A673 (cell line): Measurements from ENCODE around the gene TMEM158. TPM values are rescaled to one million over a fixed set of nuclear protein-coding genes. Genes with fewer than 3 reads are reported as not detected.

Experiments used
- BruUV-seq: library from RNA; stranded (reverse); fragments of 400-500 nt; replicated peaks from 2 replicates; lab custom pipeline; 2021; lab: Mats Ljungman, UMichigan
- CTCF ChIA-PET: fragments of 300-600 bp; sonication (Branson Sonifier 250); formaldehyde crosslinking; loops from one replicate; lab custom pipeline; 2022; ENCODE audit warnings: antibody characterized with exemption; lab: Charles Lee
- POLR2A ChIA-PET: fragments of 300-600 bp; sonication (Branson Sonifier 250); formaldehyde crosslinking; loops from one replicate; lab custom pipeline; 2022; ENCODE audit warnings: antibody characterized with exemption; ENCODE audit not compliant: low non-redundant PET; lab: Charles Lee
- DNase-seq: peaks from one replicate; pipeline ENCODE4 v3.0.0-alpha.2; 2015; ENCODE audit warnings: low spot score
- H3K27ac ChIP-seq: fragments of 200-600 bp; sonication (generic); 2 replicates; pipeline ENCODE4 v1.5.1; 2016; ENCODE audit warnings: mixed run types, low read depth, mild to moderate bottlenecking, mixed read lengths, antibody characterized with exemption, low read length; ENCODE audit not compliant: poor library complexity, severe bottlenecking
- H3K27me3 ChIP-seq: fragments of 200-600 bp; sonication (generic); replicated peaks from 2 replicates; pipeline ENCODE4 v1.6.1; 2017; ENCODE audit warnings: mixed run types, low read depth, mild to moderate bottlenecking, mixed read lengths, antibody characterized with exemption, low read length; ENCODE audit not compliant: insufficient read depth, poor library complexity
- H3K36me3 ChIP-seq: fragments of 200-600 bp; sonication (generic); 2 replicates; pipeline ENCODE4 v1.6.1; 2016; ENCODE audit warnings: mixed run types, mild to moderate bottlenecking, mixed read lengths, antibody characterized with exemption, low read length; ENCODE audit not compliant: insufficient read depth, poor library complexity, severe bottlenecking
- H3K4me1 ChIP-seq: fragments of 200-600 bp; sonication (generic); 2 replicates; pipeline ENCODE4 v1.6.1; 2017; ENCODE audit warnings: mixed run types, mild to moderate bottlenecking, mixed read lengths, antibody characterized with exemption, low read length; ENCODE audit not compliant: insufficient read depth, poor library complexity, severe bottlenecking
- H3K4me3 ChIP-seq: fragments of 200-600 bp; sonication (generic); 2 replicates; pipeline ENCODE4 v1.5.1; 2016; ENCODE audit warnings: low read depth, mixed run types, mild to moderate bottlenecking, mixed read lengths, low read length; ENCODE audit not compliant: poor library complexity, severe bottlenecking
- H3K9me3 ChIP-seq: fragments of 200-600 bp; sonication (generic); 2 replicates; pipeline ENCODE4 v1.6.1; 2016; ENCODE audit warnings: mixed run types, low read depth, mild to moderate bottlenecking, mixed read lengths, antibody characterized with exemption, low read length; ENCODE audit not compliant: poor library complexity, severe bottlenecking
- EZH2 ChIP-seq: fragments of 200-600 bp; sonication (generic); IDR thresholded peaks from 2 replicates; pipeline ENCODE4 v1.6.1; 2017; ENCODE audit warnings: borderline replicate concordance, low read depth, mild to moderate bottlenecking, mixed read lengths, antibody characterized with exemption, low read length; ENCODE audit not compliant: poor library complexity, severe bottlenecking
- intact Hi-C: fragments of 100-400 bp; cut with micrococcal nuclease; formaldehyde crosslinking; loops from one replicate; pipeline ENCODE4 v1.10.0; 2022; ENCODE audit not compliant: unreplicated experiment
- total RNA-seq: library from RNA; stranded (reverse); gene quantifications from 2 replicates; pipeline ENCODE4 v1.2.3, GENCODE V29; 2021
- TF ChIP-seq, protein P1 (sequence below): fragments of 300-800, 200-600 bp; sonication (generic); conservative IDR thresholded peaks from 2 replicates; pipeline ENCODE4 v1.5.1; 2017; ENCODE audit warnings: low read depth, mild to moderate bottlenecking, antibody characterized with exemption, low read length, moderate library complexity, mixed read lengths

The TMEM158 gene
- total RNA-seq, 1 experiment from 2014 or later = 6.1 TPM

DNA sequence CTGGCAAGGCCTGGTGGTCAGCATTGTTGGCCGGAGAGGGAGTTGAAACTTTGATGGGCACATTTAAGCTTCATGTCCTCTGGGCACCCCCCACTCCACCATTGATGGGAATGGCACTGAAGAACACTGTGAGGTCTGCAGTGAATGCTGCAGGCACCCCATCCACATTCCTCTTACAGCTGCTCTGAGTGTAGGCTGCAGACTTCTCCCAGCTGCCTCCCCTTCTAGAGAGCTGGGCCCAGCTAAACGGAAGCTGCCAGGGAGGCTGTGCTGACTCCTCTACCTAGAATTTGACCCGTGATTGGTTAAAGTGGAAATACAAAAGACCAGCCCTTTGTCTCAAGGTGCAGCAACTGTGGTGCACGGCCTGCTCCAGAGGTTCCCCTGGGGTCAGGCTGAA, 10.6 kb downstream of the TMEM158 start:
- ChIA-PET CTCF (no interaction called here), POLR2A (no interaction called here)
- H3K27me3 ChIP-seq = no peaks in the 10 kb centered on the region
- no peaks in the 10 kb centered on the region for H3K36me3 ChIP-seq
- TF ChIP-seq, protein P1, sequence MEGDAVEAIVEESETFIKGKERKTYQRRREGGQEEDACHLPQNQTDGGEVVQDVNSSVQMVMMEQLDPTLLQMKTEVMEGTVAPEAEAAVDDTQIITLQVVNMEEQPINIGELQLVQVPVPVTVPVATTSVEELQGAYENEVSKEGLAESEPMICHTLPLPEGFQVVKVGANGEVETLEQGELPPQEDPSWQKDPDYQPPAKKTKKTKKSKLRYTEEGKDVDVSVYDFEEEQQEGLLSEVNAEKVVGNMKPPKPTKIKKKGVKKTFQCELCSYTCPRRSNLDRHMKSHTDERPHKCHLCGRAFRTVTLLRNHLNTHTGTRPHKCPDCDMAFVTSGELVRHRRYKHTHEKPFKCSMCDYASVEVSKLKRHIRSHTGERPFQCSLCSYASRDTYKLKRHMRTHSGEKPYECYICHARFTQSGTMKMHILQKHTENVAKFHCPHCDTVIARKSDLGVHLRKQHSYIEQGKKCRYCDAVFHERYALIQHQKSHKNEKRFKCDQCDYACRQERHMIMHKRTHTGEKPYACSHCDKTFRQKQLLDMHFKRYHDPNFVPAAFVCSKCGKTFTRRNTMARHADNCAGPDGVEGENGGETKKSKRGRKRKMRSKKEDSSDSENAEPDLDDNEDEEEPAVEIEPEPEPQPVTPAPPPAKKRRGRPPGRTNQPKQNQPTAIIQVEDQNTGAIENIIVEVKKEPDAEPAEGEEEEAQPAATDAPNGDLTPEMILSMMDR = no peak
- no peak for TF ChIP-seq EZH2
- H3K4me3 ChIP-seq = no peak overlapping the region
- intact Hi-C loops = no loop called here
- no peaks in the 10 kb centered on the region for H3K4me1 ChIP-seq
- no peaks in the 10 kb centered on the region for H3K9me3 ChIP-seq
- no peak overlapping the region for H3K27ac ChIP-seq
- no peak for DNase-seq
- BruUV-seq = no TSS peak

DNA sequence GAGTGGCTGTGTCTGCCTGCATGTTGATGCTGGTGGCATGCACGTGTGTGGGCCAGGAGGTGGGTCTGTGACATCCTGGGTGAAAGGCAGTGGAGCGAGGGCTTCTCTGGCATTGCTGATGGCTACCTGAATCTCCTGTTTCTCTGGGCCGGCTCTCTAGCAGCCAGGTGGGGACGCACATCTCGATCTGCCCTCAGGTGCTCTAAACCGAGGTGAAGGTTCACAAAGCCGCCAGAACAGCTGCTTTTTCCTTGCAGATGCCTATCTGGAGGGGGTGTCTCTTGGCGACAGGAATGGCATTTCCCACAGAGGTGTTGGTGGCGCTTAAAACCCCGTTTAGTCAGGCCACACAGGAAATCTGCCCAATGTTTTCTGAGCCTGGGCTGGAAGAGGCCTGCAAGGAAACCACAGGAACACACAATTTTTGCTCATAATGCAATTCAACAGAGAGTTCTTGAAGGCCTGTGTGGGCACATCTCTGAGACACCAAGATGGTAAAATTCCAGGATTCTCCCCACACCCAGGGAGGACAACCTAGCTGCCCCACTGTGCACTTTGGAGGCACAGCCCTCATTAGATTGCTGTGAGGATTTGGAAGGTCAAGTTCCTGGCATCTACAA, 11.9 kb downstream of the TMEM158 start:
- CTCF ChIA-PET = no interaction called here

GRCh38 chr3:45212095-45212468, 14.0 kb downstream of the TMEM158 start:
- no peak for DNase-seq
- intact Hi-C loops = no loop called here
- Histone ChIP-seq H3K27ac (no peak overlapping the region), H3K4me3 (no peak overlapping the region), H3K4me1 (no peaks in the 10 kb centered on the region), H3K36me3 (no peaks in the 10 kb centered on the region), H3K27me3 (no peaks in the 10 kb centered on the region), H3K9me3 (no peaks in the 10 kb centered on the region)
- CTCF ChIA-PET = no interaction called here
- BruUV-seq = no TSS peak
- TF ChIP-seq, protein P1 = no peak
- no peak for TF ChIP-seq EZH2
- POLR2A ChIA-PET = no interaction called here

More for the DNA sequence above, 11.9 kb downstream of the TMEM158 start:
- TF ChIP-seq, protein P1 = no peak
- no peak for TF ChIP-seq EZH2
- intact Hi-C loops = no loop called here
- Histone ChIP-seq H3K4me3 (no peak overlapping the region), H3K4me1 (no peaks in the 10 kb centered on the region), H3K9me3 (no peaks in the 10 kb centered on the region), H3K27ac (no peak overlapping the region), H3K27me3 (no peaks in the 10 kb centered on the region), H3K36me3 (no peaks in the 10 kb centered on the region)
- BruUV-seq = no TSS peak
- POLR2A ChIA-PET = no interaction called here
- DNase-seq = no peak
